Fibroblast of peridontal ligament (primary cell): ENCODE measurements around the gene RUNX2.
A peak's percentile ranks its signal among the peaks of the same experiment; 100 is the strongest.
"Not testable (repeated sequence)": the region's sequence is repeated elsewhere in the genome, so short reads cannot be mapped to it uniquely, and the experiment has no call there.

ENCODE experiments used
- DNase-seq: peaks from one replicate; pipeline ENCODE4 v3.0.0-alpha.2; 2010; ENCODE audit errors: extremely low read depth

Gene RUNX2

GRCh38 chr6:45327956-45328522 lies at the start of gene RUNX2:
RUNX2 (plus strand) TSS chr6:45328330; CDS start chr6:45328727, 397 bp downstream.
- DNase-seq: peak; percentile 99

GRCh38 chr6:45278367-45278766 lies 49.8 kb upstream of the RUNX2 start:
- peak; percentile 45 for DNase-seq

- DNase-seq: not testable (repeated sequence)
Measured at GRCh38 chr6:45286707-45287106, 41.4 kb upstream of the RUNX2 start.

- DNase-seq: no peak
Measured at GRCh38 chr6:45289751-45290514, 38.2 kb upstream of the RUNX2 start.

GRCh38 chr6:45293306-45293705 lies 34.8 kb upstream of the RUNX2 start:
- no peak for DNase-seq

- DNase-seq: not testable (repeated sequence)
Measured at GRCh38 chr6:45294065-45294701, 33.9 kb upstream of the RUNX2 start.

- no peak for DNase-seq
Measured at GRCh38 chr6:45297320-45297719, 30.8 kb upstream of the RUNX2 start.

GRCh38 chr6:45299096-45299581 lies 29.0 kb upstream of the RUNX2 start:
- DNase-seq: no peak

GRCh38 chr6:45300736-45301135 lies 27.4 kb upstream of the RUNX2 start:
- DNase-seq: no peak

- no peak for DNase-seq
Measured at GRCh38 chr6:45301348-45302142, 26.6 kb upstream of the RUNX2 start.

GRCh38 chr6:45302832-45303231 lies 25.3 kb upstream of the RUNX2 start:
- DNase-seq: no peak

GRCh38 chr6:45305546-45305945 lies 22.6 kb upstream of the RUNX2 start:
- DNase-seq: no peak

- DNase-seq: no peak
Measured at GRCh38 chr6:45310118-45310788, 17.9 kb upstream of the RUNX2 start.

GRCh38 chr6:45314146-45314545 lies 14.0 kb upstream of the RUNX2 start:
- no peak for DNase-seq

GRCh38 chr6:45320349-45320748 lies 7.8 kb upstream of the RUNX2 start:
- DNase-seq: no peak

GRCh38 chr6:45323656-45324224 lies 4.4 kb upstream of the RUNX2 start:
- peak; percentile 58 for DNase-seq

- peak; percentile 51 for DNase-seq
Measured at GRCh38 chr6:45326698-45327417, 1.3 kb upstream of the RUNX2 start.

- DNase-seq: no peak
Measured at GRCh38 chr6:45328523-45328922, 393 bp downstream of the RUNX2 start.

- no peak for DNase-seq
Measured at GRCh38 chr6:45344900-45345299, 16.8 kb downstream of the RUNX2 start.

GRCh38 chr6:45350186-45350710 lies 22.1 kb downstream of the RUNX2 start:
- DNase-seq: peak; percentile 52
